C4-2B (cell line): ENCODE measurements around the gene CYTH1.

Experiments used
- H3K27ac ChIP-seq: fragments of 450-650 bp; 2 replicates; pipeline ENCODE4 v1.5.1; 2017
- CTCF ChIP-seq: fragments of 450-650 bp; conservative IDR thresholded peaks from 2 replicates; pipeline ENCODE4 v1.5.1; 2017; ENCODE audit warnings: mild to moderate bottlenecking
- ZFX ChIP-seq: fragments of 450-650 bp; IDR thresholded peaks from 2 replicates; pipeline ENCODE4 v1.6.1; 2017

The CYTH1 gene

DNA sequence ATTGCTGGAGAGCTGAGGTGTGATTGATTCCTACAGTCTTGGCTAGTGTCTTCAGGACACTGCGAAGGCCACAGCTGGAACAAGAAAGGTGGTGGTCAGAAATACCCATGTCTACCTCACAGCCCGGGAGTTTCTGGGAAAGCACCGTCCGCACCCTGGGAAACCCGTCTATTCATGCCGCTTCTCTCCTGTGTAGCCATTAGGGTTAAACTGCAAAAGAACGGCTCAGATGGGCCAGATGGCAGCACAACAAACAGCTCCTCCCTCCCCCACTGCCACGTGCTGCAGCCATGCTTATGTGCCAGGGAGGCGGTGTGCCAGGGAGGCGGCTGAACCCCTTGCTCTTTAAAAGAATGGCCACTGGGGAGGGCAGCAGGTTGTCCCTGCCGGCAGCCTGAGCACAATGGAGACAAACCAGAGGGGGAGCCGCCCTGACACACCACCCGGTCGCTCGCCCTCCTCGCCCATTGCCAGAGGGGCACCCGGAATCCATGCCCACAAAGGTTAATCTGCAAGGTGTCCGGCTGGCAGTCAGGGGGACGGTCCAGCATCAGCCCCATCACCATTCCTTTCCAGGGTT, 65.2 kb downstream of the CYTH1 start:
- peak overlapping the region; percentile 79 for H3K27ac ChIP-seq
- TF ChIP-seq CTCF = no peak
- no peak for TF ChIP-seq ZFX

- H3K27ac ChIP-seq = peak overlapping the region; percentile 79
- TF ChIP-seq ZFX (no peak), CTCF (no peak)
Observed at GRCh38 chr17:78716292-78716691, 65.8 kb downstream of the CYTH1 start.

DNA sequence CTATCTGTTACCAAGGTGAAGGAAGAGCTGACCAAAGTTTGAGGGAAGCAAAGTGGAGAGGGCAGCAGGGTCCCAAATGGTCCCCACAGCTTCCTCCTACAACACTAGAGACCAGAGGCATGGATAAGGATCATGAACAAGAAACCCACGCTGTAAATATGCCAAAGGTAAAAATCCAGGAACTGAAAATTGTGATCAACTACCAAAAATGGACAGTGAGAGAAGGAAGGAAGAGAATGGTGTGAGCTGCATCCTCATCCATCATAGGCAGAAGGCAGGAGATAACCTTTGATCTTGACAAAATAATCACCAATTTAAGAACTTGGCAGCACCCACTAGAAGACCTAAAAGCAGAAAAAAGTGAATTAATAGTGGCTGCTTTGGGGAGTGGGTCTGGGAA, 66.2 kb downstream of the CYTH1 start:
- no peak for TF ChIP-seq CTCF
- TF ChIP-seq ZFX = no peak
- no peak overlapping the region; the same call in 1 of the 2 replicates for H3K27ac ChIP-seq

DNA sequence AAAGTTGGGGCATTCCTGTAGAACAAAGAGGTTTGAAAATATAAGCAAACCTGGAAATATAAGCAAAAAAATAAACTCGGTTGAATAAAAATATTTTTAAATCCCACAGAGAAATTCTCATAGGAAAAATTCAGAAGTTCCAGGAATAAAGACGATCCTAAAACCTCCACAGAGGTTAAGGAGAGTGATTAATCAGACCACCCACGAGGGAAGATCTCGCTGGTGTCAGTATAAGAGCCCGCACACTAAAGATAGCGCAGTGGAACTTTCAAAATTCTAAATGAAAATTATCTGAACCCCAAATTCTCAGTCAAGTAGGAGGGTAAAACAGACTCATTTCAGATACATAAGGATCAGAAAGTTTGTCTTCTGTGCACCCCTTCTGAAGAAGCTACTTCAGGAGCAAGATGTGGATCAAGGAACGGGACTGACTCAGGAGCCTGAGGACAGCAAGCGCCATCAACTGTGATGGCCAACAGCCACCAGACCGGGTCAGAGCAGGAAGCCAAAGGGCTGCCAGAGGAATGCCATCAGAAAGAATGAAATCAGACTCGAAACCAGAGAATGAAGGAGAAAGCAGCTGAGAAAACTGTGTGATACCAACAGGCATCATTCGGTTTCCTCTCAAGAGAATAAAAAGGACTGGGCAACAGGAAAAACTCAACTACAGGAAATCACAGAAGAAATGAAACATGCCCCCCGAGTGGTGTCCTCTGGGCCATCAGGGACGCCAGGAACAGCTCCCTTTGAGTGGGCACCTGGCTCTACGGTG, 66.9 kb downstream of the CYTH1 start:
- no peak overlapping the region; the same call in 1 of the 2 replicates for H3K27ac ChIP-seq
- TF ChIP-seq ZFX (no peak), CTCF (no peak)

GRCh38 chr17:78714534-78714933, 67.5 kb downstream of the CYTH1 start:
- no peak overlapping the region for H3K27ac ChIP-seq
- TF ChIP-seq CTCF (no peak), ZFX (no peak)

DNA sequence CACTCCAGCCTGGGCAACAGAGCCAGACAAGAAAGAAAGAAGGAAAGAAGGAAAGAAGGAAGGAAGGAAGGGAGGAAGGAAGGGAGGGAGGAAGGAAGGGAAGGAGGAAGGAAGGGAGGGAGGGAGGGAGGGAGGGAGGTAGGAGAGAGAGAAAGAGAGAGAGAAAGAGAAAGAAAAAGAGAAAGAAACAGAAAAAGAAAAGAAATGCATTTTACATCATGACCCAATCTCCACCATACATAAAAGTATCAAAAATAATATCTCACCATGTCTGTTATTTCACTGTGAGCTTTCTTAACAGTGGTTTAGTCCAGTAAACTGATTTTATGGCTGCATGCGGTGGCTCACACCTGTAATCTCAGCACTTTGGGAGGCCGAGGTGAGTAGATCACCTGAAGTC, 70.0 kb downstream of the CYTH1 start:
- TF ChIP-seq ZFX (no peak), CTCF (no peak)
- H3K27ac ChIP-seq = no peak overlapping the region

DNA sequence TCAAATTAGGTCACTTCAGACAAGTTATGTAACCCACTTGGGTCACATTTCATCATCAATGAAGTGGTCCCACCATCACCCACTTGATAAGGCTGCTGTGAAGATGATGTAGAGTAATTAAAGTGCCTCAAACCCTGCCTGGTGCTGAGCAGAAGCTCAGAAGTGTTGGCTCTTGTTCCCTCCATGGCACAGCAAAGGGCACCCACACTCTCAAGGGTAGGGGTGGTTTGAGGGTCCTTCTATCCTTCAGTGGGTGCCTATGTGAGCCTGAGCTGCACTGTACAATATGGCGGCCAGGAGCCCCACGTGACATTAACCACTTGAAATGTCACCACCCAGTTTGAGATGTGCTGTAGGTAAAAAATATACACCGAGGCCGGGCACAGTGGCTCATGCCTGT, 71.5 kb downstream of the CYTH1 start:
- H3K27ac ChIP-seq = no peak overlapping the region
- TF ChIP-seq CTCF = no peak
- no peak for TF ChIP-seq ZFX
